Ramos (cell line): Measurements from ENCODE around the gene DECR2.
"Not testable (repeated sequence)": the region's sequence is repeated elsewhere in the genome, so short reads cannot be mapped to it uniquely, and the experiment has no call there.

Source experiments
- in situ Hi-C: fragments of 300-500 bp; cut with MboI; formaldehyde crosslinking; loops from one replicate; pipeline ENCODE4 v1.14.3; 2022; ENCODE audit warnings: low sequenced_read_pairs; ENCODE audit not compliant: unreplicated experiment

Gene DECR2, protein sequence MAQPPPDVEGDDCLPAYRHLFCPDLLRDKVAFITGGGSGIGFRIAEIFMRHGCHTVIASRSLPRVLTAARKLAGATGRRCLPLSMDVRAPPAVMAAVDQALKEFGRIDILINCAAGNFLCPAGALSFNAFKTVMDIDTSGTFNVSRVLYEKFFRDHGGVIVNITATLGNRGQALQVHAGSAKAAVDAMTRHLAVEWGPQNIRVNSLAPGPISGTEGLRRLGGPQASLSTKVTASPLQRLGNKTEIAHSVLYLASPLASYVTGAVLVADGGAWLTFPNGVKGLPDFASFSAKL

DNA sequence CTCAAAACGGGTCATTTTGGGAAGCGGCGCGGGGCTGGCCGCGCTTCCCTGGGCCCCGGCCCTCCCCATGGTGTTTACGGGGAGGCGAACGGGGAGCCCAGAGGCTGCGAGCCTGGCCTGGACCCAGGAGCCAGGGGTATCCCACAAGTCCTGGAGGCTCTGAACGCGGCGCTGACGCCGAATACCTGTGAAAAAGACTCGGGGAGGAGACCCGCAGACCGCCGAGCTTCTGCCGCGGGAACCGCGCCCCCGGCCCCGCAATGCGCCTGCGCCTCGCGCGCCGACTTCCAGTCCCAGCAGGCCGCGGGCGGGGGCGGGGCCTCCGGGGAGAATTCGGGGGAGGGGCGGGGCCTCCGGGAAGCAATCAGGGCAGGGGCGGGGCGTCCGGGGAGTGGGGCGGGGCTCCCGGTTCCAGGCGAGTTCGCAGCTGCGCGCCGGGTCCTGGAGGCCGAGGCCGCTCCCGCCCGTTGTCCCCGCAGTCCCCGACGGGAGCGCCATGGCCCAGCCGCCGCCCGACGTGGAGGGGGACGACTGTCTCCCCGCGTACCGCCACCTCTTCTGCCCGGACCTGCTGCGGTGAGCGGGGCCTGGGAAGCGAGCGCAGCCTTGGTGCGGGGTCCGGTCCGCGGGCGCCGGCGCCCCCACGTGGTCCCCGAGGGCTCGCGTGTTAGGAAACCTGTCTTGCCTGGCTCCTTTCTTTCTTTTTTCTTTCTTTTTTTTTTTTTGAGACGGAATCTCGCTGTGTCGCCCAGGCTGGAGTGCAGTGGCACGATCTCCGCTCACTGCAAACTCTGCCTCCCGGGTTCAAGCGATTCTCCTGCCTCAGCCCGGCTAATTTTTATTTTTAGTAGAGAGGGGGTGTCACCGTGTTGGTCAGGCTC, at the start of gene DECR2:
DECR2 (plus strand) TSS at position 418 of the 881 bp plus-strand sequence; CDS start at position 497, 79 bp downstream.
- in situ Hi-C loops = no loop called here

DNA sequence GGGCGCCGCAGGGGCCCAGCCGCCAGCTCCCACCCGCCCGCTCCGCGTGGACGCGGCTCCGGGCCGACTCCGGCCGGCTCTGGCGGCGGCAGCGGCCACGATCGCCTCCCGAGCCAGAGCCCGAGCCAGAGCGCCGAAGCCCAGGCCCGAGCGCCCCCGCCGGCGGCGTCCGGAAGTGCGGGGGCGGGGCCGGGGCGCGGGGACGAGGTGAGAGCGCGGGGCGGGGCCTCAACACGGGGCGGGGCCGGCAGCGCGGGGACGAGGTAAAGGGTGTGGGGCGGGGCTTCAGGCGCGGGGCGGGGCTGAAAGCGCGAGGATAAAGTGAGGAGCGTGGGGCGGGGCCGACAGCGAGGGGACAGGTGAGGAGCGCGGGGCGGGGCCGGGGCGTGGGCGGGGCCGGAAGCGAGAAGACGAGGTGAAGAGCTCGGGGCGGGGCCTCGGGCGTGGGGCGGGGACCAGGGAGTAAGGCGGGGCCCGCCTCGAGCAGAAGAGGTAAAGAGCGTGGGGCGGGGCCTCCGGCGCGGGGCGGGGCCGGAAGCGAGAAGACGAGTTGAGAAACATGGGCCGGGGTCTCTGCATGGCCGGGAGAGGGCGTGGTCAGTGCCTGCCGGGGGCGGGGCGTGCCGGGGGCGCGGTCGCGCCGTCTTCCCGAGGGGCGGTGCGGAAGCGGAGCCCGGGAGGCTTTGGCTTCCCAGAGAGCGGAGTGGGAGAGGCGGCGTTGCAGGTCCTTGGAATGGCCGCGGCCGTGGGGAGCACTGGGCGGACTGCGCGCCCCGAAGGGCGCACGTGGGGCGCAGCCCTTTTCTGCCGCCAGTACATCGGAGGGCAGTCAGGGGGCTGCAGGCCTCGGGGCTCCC, 48.9 kb upstream of the DECR2 start, which contains the start of gene AXIN1:
AXIN1 (minus strand) TSS at position 177 of the 857 bp plus-strand sequence. CDS start 5,698 bp downstream, outside the sequence.
- in situ Hi-C loops = no loop called here

DNA sequence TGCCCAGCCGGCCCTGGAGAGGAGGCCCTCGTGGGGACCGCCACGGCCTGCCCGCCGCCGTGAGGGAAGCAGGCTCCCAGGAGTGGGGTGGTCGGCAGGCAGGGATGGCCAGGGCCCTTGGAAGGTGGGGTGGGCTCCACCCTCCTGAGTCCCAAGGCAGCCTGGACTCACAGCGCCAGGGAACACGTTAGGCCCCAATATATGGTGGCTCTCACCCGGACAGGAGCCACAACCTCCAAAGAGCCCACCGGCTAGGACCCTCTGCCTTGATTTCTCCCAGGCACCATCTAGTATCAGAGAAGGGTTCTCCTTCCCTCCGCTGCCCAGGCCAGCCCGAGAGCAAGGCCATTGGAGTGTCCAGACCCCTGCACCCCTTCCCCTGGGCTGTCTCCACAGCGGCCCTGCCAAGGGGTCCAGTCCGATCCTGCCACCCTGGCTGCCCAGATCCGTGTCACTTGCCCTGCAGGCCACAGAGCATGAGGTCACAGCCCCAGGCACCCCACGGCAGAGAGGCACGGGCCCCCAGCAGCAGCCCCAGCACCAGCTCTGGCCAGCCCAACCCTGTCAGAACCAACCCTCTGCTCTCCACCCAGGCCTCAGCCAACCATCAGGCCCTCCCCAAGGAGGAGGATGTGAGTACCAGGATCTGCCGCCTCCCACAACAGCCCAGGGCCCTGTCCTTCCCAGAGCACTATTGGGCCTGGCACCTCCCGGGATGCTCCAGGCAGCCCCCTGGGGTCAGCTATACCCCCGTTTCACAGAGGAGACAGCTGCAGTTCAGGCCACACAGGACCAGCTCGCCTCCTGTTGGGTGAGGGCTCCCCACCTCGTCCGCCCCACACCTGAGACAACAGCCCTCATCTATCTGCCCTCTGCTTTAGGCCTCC, 48.0 kb upstream of the DECR2 start:
- in situ Hi-C loops = no loop called here

DNA sequence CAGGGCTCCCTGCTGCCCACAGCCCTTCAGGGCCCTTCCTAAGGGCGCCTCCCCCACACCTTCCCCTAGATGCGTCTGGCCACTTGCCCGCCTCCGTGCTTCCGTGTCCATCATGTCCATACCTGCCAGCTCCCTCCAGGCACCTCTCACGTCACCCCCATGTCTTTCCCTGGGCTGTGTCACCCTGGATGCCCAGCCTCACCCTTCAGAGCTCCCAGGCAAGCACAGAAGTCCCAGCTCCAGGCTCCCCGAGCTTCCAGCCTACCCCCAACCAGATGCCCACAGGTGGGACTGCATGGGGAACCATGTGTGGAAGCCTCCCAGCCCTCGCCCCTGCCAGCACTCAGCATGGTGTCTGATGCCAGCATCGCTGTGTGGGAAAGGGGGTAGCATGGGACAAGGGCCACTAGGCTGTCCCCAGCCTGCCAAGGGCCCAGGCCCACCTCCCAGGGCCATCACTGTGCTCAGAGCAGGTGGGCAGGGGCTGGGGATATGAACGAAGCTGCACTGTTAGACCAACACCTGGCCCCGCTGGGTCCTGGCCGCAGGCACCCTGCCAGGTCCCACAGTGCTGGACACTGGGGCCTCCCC, 47.3 kb upstream of the DECR2 start:
- in situ Hi-C loops = no loop called here

DNA sequence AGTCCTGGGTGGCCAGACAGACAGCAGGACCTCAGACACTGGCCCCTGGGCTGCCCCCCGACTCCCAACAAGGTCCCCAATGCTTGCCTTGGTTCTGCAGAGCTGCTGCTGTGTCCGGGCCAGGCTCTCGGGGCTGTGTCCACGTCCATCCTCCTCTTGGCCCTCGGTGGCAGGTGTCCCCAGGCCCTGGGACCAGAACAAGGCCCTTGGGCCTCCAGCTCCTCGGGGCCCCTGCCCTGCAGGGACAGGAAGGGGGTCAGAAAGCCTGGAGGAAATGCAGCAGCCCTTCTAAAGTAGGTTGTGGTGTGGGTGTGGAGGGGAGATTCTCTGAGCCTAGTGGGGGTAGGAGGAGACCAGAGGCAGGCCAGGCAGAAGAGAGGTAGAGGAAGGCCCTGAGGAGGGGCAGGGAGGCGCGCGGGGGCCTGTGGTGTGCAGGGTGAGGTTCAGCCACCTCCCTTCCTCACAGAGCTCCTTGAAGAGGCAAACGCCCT, 46.7 kb upstream of the DECR2 start:
- in situ Hi-C loops = no loop called here

DNA sequence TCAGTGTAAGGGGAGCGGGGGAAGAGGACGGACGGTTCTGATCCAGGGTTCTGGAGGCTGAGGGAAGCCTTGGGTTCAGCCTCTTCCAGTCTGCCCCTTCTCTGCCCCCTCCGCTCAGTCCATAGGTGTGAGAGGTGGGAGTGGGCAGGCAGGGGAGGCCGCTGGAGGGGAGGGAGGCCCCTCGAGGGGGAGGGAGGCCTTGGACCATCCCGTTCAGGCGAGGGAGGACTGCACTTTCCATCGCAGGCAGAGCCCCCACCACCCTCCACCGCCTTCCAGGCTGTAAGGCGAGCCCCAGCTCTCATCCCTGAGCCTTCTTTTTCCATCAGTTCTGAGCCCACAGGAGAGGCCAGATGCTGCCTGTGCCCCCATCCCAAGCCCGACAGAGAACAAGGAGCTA, 44.9 kb upstream of the DECR2 start:
- in situ Hi-C loops = no loop called here

DNA sequence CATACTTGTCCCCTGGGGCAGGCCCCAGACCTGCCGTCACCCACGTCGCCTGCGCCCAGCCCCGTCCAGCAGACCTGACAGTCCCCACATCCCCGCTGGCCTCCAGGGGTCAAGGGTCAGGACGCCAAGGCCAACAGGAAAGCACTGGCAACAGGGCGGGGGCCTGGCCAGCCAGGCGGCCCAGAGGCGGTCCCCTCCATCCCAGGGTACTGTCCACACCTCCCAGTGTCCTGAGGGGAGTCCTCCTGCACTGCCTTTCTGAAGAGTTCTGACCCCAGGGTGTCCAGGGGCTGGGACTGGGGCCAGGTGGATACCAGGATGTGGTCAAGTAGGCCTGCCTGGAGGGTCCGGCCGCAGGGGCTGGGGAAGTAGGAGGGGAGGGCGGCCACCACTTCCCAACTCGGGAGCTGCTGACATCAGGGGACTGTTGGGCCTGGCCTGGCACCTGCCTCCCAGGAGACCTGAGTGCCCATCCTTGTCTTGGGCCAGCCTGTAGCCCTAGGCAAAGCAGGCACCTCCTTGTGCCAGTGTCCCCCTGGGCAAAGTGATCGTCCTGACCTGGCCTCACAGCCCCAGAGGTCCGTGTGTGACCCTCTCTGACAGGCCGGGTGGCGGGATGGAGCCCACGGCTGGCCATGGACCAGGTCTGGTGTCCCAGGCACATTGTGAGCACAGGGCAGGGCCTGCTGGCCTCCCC, 42.5 kb upstream of the DECR2 start:
- in situ Hi-C loops = no loop called here

DNA sequence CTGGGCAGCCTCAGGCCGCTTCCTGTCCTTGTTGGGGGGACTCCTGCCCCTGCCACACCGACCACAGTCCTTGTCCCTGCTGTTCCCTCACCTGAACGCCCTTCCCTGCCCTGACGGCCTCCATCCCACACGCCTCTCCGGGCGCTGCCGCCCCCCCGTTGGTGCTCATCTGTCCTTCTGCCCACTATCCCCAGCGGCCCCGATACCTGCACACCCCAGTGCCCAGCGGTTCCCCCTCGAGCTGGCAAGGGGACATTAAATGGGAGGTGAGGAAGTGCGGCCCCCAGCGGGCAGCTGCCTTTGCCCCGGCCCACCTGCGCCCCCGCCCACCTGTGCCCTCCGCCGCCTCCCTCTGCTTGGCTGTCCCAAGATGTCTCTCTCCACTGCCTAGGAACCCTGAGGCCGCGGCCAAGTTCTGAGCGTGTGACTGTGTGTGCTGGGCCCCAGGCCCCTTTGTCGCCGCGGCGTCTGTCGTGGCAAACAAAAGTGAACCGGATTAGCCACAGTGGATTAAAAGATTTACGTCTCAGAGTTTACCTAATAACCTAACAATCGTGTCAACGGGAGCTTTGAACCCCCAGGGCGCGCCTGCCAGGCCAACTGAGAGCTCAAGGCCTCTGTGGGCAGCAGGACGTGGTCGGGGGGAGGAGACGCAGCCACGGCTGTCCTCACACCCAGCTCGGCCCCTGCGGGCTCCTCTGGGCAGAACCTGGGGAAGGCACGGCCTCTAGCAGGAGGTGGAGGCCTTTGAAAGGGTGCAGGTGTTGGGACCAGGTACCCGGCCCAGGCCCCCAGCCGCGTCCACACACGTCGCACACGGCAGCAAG, 41.6 kb upstream of the DECR2 start:
- in situ Hi-C loops = no loop called here

DNA sequence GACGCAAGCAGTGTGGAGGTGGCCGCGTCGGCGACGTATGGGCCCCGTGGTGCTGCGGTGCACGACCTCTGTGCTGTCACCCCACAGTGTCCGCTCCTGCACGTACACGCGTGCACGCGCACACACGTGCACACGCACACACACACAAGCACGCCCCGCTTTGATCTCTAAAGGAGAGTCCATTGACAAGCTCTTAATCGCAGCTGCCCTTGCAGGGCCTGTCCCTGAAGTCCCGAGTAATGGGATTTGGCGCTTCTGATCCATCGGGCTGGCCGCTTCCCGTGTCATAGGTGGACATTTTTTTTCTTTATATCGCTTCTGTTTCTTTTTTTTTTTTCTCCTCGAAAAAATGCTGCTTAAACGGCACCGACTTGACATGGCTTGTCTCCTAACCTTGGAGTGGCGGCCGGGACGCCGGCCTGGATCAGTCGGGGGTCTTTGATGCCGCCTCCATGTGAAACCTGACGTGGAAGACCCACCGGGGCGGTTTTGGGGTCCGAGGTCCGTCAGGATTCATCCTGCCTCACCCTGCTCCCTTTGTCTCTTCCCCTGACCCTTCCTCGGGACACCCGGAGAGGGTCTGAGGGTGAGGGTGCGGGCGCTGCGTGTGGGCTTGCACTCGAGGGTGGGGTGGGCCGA, 40.9 kb upstream of the DECR2 start:
- in situ Hi-C loops = no loop called here

DNA sequence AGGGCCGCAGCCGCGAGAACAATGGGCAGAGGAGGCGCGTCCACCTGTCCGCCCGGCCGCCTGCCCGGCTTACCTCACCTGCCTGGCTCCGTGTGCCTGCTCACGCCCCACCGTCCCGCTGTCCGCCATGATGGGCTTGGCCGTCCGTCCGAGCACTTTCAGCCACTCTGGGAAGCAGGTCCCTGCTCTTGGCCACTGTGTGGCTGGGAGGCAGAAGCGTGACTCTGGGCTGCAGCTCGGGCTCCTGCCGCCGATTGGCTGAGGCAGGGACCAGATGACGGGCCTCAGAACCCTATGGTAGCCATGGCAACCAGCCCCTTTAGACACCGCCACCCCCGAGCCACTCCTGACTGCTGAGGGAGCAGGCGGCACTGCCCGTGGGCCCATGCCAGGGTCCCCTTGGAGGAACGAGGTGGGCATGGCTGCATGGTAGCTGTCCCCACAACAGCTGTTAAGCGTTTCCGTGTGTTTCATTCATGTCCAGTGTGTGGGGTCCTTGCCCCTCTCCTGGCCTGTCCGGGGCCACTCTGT, 40.3 kb upstream of the DECR2 start:
- in situ Hi-C loops = no loop called here

DNA sequence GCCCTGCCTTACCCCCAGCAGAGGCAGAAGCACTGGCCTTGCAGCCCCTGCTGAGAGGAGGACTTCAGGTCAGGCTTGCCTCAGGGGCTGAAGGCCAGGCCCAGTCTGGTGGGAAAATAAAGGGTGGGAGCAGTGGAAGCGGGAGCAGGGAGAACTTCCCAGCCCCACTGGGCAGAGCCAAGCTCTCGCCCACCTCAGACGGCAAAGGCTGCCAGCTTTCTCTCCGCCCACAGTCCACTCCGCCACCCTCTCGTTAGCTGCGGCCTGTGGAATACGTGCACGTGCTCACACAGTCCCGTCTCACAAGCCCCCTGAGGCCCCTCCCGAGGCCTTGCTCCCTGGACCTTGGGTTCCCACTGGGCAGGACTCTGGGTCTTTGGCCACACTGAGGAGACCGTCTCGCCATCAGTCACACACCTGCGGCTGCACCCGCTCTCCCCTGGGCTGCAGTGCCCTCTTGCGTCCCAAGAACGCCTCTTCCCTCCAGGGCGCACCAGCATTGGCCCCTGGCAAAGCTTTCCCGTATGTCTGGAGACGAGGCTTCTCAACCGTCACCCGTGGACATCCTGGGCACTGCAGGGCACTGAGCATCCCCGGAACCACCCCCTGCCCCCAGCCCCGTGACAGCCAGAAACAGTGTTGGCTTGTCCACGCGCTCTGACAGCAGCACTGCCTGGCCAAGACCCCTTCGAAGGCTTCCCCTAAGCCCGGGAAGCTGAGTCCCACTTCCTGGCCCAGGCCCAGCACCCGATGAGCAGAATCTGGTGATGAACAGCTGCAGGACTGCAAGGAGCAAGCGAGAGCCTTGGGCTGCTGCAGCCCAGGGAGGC, 39.6 kb upstream of the DECR2 start:
- in situ Hi-C loops = no loop called here

DNA sequence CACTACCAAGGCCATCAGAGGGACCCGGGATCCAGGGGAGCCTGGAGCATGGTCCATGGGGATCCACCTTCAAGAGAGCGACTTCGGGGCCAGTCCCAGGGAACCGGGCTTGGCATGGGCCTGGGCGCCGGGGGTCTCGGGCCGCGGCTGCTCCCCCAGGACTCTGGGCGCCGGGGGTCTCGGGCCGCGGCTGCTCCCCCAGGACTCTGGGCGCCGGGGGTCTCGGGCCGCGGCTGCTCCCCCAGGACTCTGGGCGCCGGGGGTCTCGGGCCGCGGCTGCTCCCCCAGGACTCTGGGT, 39.0 kb upstream of the DECR2 start:
- in situ Hi-C loops = not testable (repeated sequence)

DNA sequence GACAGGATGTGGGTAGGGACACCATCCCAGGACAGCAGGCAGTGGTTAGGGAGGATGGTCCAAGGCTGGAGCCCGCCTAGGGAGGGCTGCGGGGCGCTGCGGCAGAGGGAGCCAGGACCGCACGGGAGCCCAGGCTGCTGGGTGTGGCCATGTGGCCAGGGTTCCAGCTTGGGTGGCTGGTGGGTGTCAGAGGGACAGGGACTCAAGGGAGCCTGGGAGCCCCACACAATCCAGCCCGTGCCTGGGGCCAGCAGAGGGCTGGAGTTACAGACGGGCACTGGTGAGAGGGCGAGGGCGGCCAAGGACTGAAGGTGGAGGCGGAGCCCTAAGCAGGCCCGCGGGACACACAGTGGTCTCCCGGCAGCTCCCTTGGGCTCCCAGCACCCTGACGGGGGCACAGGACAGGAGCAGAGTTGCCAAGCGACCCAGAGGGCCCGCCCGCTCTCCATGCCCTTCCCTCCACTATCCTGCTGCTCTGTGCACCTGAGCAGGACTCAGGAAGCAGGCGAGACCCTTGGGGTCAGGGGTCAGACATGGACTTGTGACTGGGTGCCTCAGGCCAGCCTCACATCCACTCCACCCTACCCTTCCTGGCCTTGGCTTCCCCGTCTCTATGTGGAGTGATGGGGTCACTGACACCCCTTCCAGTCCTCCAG, 38.4 kb upstream of the DECR2 start:
- in situ Hi-C loops = no loop called here

DNA sequence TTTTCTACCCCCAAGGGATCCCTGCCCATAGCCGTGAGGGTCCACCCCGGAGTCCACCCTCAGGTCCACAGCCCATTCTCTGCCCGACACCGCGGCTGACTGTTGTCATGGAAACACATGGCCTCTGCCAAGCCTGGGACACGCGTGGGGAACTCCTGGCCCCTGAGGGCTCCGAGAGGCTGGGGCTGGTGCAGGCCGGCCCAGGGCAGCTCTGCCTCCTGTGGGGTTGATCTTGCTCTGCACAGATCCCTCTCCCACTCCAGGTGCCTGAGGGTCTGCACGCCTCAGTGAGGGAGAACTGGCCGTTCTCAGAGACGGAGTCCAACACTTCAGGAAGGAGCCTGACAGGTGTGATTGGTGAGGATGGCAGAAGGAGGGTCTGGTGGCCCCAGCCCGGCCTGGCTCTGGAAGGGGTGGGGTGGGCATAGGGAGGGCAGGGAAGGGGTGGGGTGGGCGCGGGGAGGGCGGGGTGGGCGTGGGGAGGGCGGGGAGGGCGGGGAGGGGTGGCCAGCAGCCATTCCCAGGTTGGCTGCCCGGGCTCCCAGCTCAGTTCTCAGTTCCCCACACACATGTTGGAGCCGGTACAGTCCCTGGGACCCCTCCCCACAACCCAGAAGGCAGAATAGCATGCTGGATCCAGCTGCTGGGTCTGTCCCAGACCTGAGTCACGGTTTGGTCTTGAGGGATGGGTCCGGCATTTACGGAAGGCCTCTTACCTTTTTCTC, 37.8 kb upstream of the DECR2 start:
- in situ Hi-C loops = no loop called here
